ENCODE measurements around the gene CNKSR1. TPM values are rescaled to one million over a fixed set of nuclear protein-coding genes. Genes with fewer than 3 reads are reported as not detected.

Gene CNKSR1, protein sequence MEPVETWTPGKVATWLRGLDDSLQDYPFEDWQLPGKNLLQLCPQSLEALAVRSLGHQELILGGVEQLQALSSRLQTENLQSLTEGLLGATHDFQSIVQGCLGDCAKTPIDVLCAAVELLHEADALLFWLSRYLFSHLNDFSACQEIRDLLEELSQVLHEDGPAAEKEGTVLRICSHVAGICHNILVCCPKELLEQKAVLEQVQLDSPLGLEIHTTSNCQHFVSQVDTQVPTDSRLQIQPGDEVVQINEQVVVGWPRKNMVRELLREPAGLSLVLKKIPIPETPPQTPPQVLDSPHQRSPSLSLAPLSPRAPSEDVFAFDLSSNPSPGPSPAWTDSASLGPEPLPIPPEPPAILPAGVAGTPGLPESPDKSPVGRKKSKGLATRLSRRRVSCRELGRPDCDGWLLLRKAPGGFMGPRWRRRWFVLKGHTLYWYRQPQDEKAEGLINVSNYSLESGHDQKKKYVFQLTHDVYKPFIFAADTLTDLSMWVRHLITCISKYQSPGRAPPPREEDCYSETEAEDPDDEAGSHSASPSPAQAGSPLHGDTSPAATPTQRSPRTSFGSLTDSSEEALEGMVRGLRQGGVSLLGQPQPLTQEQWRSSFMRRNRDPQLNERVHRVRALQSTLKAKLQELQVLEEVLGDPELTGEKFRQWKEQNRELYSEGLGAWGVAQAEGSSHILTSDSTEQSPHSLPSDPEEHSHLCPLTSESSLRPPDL
- 1 to 10 TPM; 1.2 to 1.4 TPM for total RNA-seq

DNA sequence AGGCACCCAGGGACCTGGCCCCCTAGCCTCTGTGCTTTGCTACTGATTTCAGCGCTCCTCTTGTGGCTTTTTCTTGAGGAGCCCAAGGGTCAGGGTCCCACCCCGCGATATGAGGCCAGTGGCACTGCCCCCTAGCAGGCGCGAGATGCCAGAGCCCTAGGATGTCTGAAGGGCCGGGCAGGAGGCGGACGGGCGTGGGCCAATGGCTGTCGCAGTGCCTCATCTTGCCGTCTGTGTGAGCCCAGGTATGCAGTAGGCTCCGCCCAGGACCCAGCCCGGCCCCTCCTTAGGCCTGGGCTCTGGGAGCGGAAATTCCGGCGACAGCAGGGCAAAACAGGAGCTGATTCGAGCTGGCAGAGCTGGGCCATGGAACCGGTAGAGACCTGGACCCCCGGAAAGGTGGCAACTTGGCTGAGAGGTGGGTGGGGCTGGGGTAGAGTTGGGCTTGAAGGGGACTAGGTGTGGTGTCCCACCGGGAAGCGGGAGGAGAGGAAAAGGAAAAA lies at the start of gene CNKSR1:
CNKSR1 (plus strand) TSS at position 310 of the 503 bp plus-strand sequence; CDS start at position 367, 57 bp downstream.
- Mint-ChIP-seq H3K27ac (no peak within 1 kb of the TSS), H3K4me1 (ENCODE audit: low read depth) (no peaks in the 10 kb centered on the region), H3K9me3 (no peaks in the 10 kb centered on the region), H3K36me3 (ENCODE audit: low read depth) (peaks cover 1% of the 10 kb centered on the region), H3K27me3 (no peaks in the 10 kb centered on the region), H3K4me3 (no peak within 1 kb of the TSS)
- ChIA-PET POLR2A (no interaction called here), CTCF (interaction anchor here (1.0 kb wide), 1 partner anchor 187 kb away, joined by 3 read pairs; no protein-coding TSS in a partner anchor)
- intact Hi-C loops (cut with micrococcal nuclease) = no loop called here
- ATAC-seq (peak; percentile 30), DNase-seq (no peak)
- TF ChIP-seq, protein P1, sequence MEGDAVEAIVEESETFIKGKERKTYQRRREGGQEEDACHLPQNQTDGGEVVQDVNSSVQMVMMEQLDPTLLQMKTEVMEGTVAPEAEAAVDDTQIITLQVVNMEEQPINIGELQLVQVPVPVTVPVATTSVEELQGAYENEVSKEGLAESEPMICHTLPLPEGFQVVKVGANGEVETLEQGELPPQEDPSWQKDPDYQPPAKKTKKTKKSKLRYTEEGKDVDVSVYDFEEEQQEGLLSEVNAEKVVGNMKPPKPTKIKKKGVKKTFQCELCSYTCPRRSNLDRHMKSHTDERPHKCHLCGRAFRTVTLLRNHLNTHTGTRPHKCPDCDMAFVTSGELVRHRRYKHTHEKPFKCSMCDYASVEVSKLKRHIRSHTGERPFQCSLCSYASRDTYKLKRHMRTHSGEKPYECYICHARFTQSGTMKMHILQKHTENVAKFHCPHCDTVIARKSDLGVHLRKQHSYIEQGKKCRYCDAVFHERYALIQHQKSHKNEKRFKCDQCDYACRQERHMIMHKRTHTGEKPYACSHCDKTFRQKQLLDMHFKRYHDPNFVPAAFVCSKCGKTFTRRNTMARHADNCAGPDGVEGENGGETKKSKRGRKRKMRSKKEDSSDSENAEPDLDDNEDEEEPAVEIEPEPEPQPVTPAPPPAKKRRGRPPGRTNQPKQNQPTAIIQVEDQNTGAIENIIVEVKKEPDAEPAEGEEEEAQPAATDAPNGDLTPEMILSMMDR (IDR thresholded peaks at IDR 0.05) = no peak

DNA sequence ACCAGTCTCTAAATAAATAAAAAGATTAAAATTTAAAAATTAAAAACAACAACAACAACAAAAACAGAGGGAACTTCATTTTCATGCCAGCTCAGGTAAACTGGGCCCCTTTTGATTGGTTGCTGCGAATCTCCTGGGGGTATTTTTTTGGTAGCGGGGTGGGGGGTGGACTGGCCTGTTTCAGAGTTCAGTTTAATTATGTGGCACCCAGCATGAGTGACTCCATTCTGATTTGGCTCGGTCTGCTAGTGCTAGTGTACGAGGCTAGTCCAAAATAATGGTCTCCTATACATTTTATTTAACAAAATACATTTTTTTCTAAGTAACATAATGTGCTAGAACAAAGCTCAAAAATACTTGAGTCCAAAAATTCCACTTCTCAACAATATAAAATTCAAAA lies 47.5 kb upstream of the CNKSR1 start:
- CTCF ChIA-PET = interaction anchor here (0.8 to 13.9 kb wide), 5 partner anchors 8 to 40 kb away, joined by 3 to 164 read pairs (median 4); partner anchors contain the start of gene ZNF593
- Mint-ChIP-seq H3K27me3 (peaks cover 2% of the 10 kb centered on the region), H3K4me1 (ENCODE audit: low read depth) (peaks cover 28% of the 10 kb centered on the region), H3K36me3 (ENCODE audit: low read depth) (no peaks in the 10 kb centered on the region), H3K9me3 (no peaks in the 10 kb centered on the region), H3K27ac (no peak overlapping the region), H3K4me3 (no peak overlapping the region)
- ATAC-seq (no peak), DNase-seq (no peak)
- intact Hi-C loops (cut with micrococcal nuclease) = no loop called here
- POLR2A ChIA-PET = interaction anchor here (1.1 kb wide), 1 partner anchor 8 kb away, joined by 3 read pairs; no protein-coding TSS in a partner anchor
- TF ChIP-seq, protein P1 (IDR thresholded peaks at IDR 0.05) = no peak

GRCh38 chr1:26130695-26131094 lies 46.6 kb upstream of the CNKSR1 start:
- peaks cover 24% of the 10 kb centered on the region for H3K4me1 Mint-ChIP-seq (ENCODE audit: low read depth)
- CTCF ChIA-PET = interaction anchor here (1.0 to 13.9 kb wide), 4 partner anchors 9 to 39 kb away, joined by 4 to 164 read pairs (median 9); partner anchors contain the start of gene ZNF593
- H3K27me3 Mint-ChIP-seq = peaks cover 2% of the 10 kb centered on the region

DNA sequence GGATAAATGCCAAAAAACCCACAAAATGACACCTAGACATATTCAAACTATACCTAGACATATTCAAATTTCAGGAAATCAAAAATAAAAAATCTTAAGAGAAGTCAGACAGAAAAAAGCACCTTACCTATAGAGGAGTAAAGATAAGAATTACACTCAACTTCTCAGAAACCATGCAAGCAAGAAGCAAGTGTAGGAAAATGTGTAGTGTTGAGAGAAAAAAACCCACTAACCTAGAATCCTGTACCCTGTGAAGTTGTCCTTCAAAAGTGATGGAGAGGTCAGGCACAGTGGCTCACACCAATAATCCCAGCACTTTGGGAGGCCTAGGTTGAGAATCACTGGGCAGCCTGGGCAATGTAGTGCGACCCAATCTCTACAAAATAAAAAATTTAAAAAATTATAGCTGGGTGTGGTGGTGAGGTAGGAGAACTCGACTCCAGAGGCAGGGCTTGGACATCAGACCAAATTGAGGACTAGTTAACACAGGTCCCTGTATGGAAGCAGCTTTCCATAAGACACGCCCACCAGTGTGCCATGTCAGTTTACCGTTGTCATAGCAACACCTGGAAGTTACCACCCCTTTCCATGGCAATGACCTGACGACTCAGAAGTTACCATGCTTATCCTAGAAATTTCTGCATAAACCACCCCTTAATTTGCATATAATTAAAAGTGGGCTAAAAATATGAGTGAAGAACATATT lies 45.0 kb upstream of the CNKSR1 start:
- POLR2A ChIA-PET = no interaction called here
- CTCF ChIA-PET = interaction anchor here (0.8 to 2.3 kb wide), 7 partner anchors 11 to 285 kb away, joined by 3 to 12 read pairs (median 3); partner anchors contain the start of genes CEP85 and ZNF593
- Mint-ChIP-seq H3K4me3 (no peak overlapping the region), H3K36me3 (ENCODE audit: low read depth) (no peaks in the 10 kb centered on the region), H3K4me1 (ENCODE audit: low read depth) (peaks cover 14% of the 10 kb centered on the region), H3K27ac (no peak overlapping the region), H3K9me3 (no peaks in the 10 kb centered on the region), H3K27me3 (peaks cover 2% of the 10 kb centered on the region)
- DNase-seq (no peak), ATAC-seq (no peak)
- TF ChIP-seq, protein P1 (IDR thresholded peaks at IDR 0.05) = no peak
- intact Hi-C loops (cut with micrococcal nuclease) = no loop called here

More at GRCh38 chr1:26130695-26131094, 46.6 kb upstream of the CNKSR1 start:
- ATAC-seq (no peak), DNase-seq (no peak)
- POLR2A ChIA-PET = no interaction called here
- Mint-ChIP-seq H3K4me3 (no peak overlapping the region), H3K27ac (no peak overlapping the region), H3K36me3 (ENCODE audit: low read depth) (no peaks in the 10 kb centered on the region), H3K9me3 (no peaks in the 10 kb centered on the region)
- intact Hi-C loops (cut with micrococcal nuclease) = no loop called here
- TF ChIP-seq, protein P1 (IDR thresholded peaks at IDR 0.05) = no peak

All from activated CD8-positive, alpha-beta T cell treated with anti-CD3 and anti-CD28 coated beads for 36 hours (primary cell).